HepG2 (cell line): ENCODE measurements around the gene SLC66A3. TPM values are rescaled to one million over a fixed set of nuclear protein-coding genes. Genes with fewer than 3 reads are reported as not detected.

Experiments
- ATAC-seq: fragments of 200-7000 bp; cut with Tn5 transposase; 3 replicates; pipeline ENCODE4 v1.9.1; 2020; ENCODE audit warnings: mild to moderate bottlenecking, moderate library complexity
- BruUV-seq: library from RNA; stranded (reverse); fragments of 400-500 nt; replicated peaks from 2 replicates; lab custom pipeline; 2021; lab: Mats Ljungman, UMichigan
- CTCF ChIA-PET: fragments of 300-600 bp; formaldehyde crosslinking; extraction: SDS; loops from one replicate; lab custom pipeline; 2021; ENCODE audit warnings: low total read pairs, inconsistent platforms, low intra/inter-chr PET ratio; lab: Yijun Ruan, JAX
- POLR2A ChIA-PET: fragments of 350-600 bp; sonication (Branson Sonifier 250); formaldehyde crosslinking; loops from one replicate; lab custom pipeline; 2020; ENCODE audit warnings: antibody characterized with exemption, inconsistent platforms; lab: Yijun Ruan, JAX
- DNase-seq: peaks from one replicate; pipeline ENCODE4 v3.0.0-alpha.2; 2015; ENCODE audit warnings: low spot score
- FAIRE-seq: peaks from 3 replicates; lab custom pipeline; 2011; peaks lifted over from hg19 to GRCh38; lab: Jason Lieb, UNC
- H2AFZ ChIP-seq: one replicate; pipeline ENCODE4 v1.6.1; 2011; ENCODE audit warnings: low read length, inconsistent platforms
- H3K27ac ChIP-seq: fragments of 300-600 bp; 3 replicates; pipeline ENCODE4 v1.8.0; 2011; ENCODE audit warnings: mixed run types, mild to moderate bottlenecking, mixed read lengths, low read length, inconsistent platforms; ENCODE audit not compliant: insufficient read depth; ENCODE audit errors: extremely low read length
- H3K27me3 ChIP-seq, 2 experiments: fragments of 200-600 bp in 1 of 2; 2 replicates in 1 of 2; 3 replicates in 1 of 2; pipeline versions ENCODE4 v1.6.0 to v1.8.0; 2011; ENCODE audit warnings: low read length in 2 of 2, mild to moderate bottlenecking in 2 of 2, moderate library complexity in 2 of 2, inconsistent platforms in 1 of 2; ENCODE audit not compliant: insufficient read depth in 2 of 2, control insufficient read depth in 1 of 2
- H3K36me3 ChIP-seq, 2 experiments: fragments of 200-600 bp in 1 of 2; replicated peaks in 1 of 2; 2 replicates in 1 of 2; 3 replicates in 1 of 2; pipeline versions ENCODE4 v1.5.1 to v1.8.0; 2011; ENCODE audit warnings: low read length in 2 of 2, inconsistent platforms in 1 of 2; ENCODE audit not compliant: insufficient read depth in 2 of 2, control insufficient read depth in 1 of 2
- H3K4me1 ChIP-seq: 2 replicates; pipeline ENCODE4 v1.5.1; 2012; ENCODE audit warnings: low read length, inconsistent platforms; ENCODE audit not compliant: insufficient read depth
- H3K4me2 ChIP-seq: 2 replicates; pipeline ENCODE4 v1.6.0; 2011; ENCODE audit warnings: low read depth, low read length, inconsistent platforms
- H3K4me3 ChIP-seq, 3 experiments: fragments of 200-600 bp in 1 of 3; sonication (generic), shearing (Covaris generic) in 1 of 3; replicated peaks in 1 of 3; 2 replicates each; pipeline ENCODE4 v1.5.1; 2011 to 2016; ENCODE audit warnings: low read length in 3 of 3, inconsistent platforms in 2 of 3, low read depth in 2 of 3, mild to moderate bottlenecking in 2 of 3, control low read depth in 1 of 3, mixed read lengths in 1 of 3; ENCODE audit not compliant: insufficient read depth in 1 of 3
- H3K79me2 ChIP-seq: one replicate; pipeline ENCODE4 v1.6.1; 2011; ENCODE audit warnings: low read length, inconsistent platforms; ENCODE audit not compliant: insufficient read depth
- H3K9ac ChIP-seq: 2 replicates; pipeline ENCODE4 v1.6.0; 2011; ENCODE audit warnings: mild to moderate bottlenecking, low read depth, low read length, inconsistent platforms; ENCODE audit not compliant: insufficient read depth
- H3K9me3 ChIP-seq: 2 replicates; pipeline ENCODE4 v1.5.1; 2012; ENCODE audit warnings: mild to moderate bottlenecking, low read length
- H4K20me1 ChIP-seq: 2 replicates; pipeline ENCODE4 v1.6.0; 2011; ENCODE audit warnings: inconsistent platforms, mild to moderate bottlenecking, low read length, moderate library complexity; ENCODE audit not compliant: insufficient read depth
- FOSL1 ChIP-seq: sonication (generic); formaldehyde crosslinking; IDR thresholded peaks from 2 replicates; pipeline ENCODE4 v1.9.0; 2021; ENCODE audit warnings: missing genetic modification reagents, borderline replicate concordance
- HDAC2 ChIP-seq: sonication (generic); formaldehyde crosslinking; IDR thresholded peaks from 2 replicates; pipeline ENCODE4 v1.4.0; 2020; ENCODE audit warnings: missing genetic modification reagents
- KDM3A ChIP-seq: IDR thresholded peaks from 2 replicates; pipeline ENCODE4 v1.6.1; 2018; ENCODE audit warnings: low read depth, missing compliant biosample characterization
- RBM22 ChIP-seq: fragments of 200-400 bp; formaldehyde crosslinking; optimal IDR thresholded peaks from 2 replicates; pipeline ENCODE3; 2017; ENCODE audit warnings: mild to moderate bottlenecking, low read length, moderate library complexity
- ZNF317 ChIP-seq: sonication (generic); formaldehyde crosslinking; IDR thresholded peaks from 2 replicates; pipeline ENCODE4 v1.5.0; 2020; ENCODE audit warnings: mild to moderate bottlenecking, missing genetic modification reagents
- ZNF670 ChIP-seq: sonication (generic); formaldehyde crosslinking; IDR thresholded peaks from 2 replicates; pipeline ENCODE4 v1.8.0; 2022; ENCODE audit warnings: mild to moderate bottlenecking, missing genetic modification reagents, borderline replicate concordance
- ZNF747 ChIP-seq: sonication (generic); formaldehyde crosslinking; IDR thresholded peaks from 2 replicates; pipeline ENCODE4 v1.8.1; 2023; ENCODE audit warnings: missing genetic modification reagents, mild to moderate bottlenecking, borderline replicate concordance
- WGBS: methylation state at CpG from one replicate; pipeline ENCODE4 v1.1.6; 2017; ENCODE audit warnings: low lambda C conversion rate; 5-methylcytosine and 5-hydroxymethylcytosine counted together
- in situ Hi-C: cut with HindIII; loops from 2 replicates; pipeline ENCODE4 v1.10.0; 2017; ENCODE audit warnings: low pct_unique_long_range_greater_than_20kb; ENCODE audit not compliant: extremely low pct_ligation_motif_present
- intact Hi-C: fragments of 100-400 bp; cut with micrococcal nuclease; formaldehyde crosslinking; loops from one replicate; pipeline ENCODE4 v1.10.0; 2022; ENCODE audit not compliant: unreplicated experiment
- polyA plus RNA-seq, 8 experiments: library from polyadenylated mRNA; depleted of rRNA in 3 of 8; stranded (reverse) in 7 of 8; unstranded in 1 of 8; fragments of >200 nt; fragmentation: Illumina TruSeq in 4 of 8; extraction: Trizol in 4 of 8; gene quantifications; 2 replicates each; pipeline versions ENCODE4 v1.2.1 to v1.2.3, GENCODE V29; 2011 to 2016; ENCODE audit warnings: low read depth in 4 of 8, missing spikeins in 1 of 8, mixed read lengths in 1 of 8; ENCODE audit not compliant: insufficient read depth in 1 of 8
- total RNA-seq, 5 experiments: library from RNA; depleted of rRNA; stranded (reverse); fragments of >200 nt; fragmentation: Illumina TruSeq; extraction: Trizol; gene quantifications; 2 replicates each; pipeline ENCODE4 v1.2.3, GENCODE V29; 2016; ENCODE audit warnings: low read depth in 1 of 5
- TF ChIP-seq, protein P1 (sequence below): sonication (generic); formaldehyde crosslinking; IDR thresholded peaks from 2 replicates; pipeline ENCODE4 v1.8.0; 2022; ENCODE audit warnings: mild to moderate bottlenecking, missing genetic modification reagents, moderate library complexity

Gene SLC66A3
- total and polyA plus RNA-seq, 2 of the 13 experiments (the other 11 are each of a cell fraction or from before 2014, with no cell fraction given) = 2.2 to 3.7 TPM

DNA sequence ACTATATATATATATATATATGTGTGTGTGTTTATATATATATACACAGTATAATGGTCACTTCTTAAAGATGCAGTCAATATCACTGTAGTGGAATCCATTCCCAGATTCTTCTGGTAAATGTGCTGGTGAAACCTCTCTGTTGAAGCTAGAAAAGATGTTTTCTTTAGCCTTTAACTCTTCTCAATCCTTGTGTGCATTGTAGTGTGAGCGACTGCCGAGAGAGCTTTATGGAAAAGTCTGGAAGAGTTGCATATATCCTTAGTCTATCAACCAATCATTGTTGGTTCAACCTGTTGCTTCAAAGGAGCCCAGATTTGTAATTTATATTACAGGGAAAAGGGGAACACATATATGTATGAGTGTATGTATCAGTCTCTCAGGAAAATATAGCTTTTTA, 27.7 kb downstream of the SLC66A3 start:
- DNase-seq (no peak), FAIRE-seq (no peak), ATAC-seq (no peak)
- intact Hi-C loops = no loop called here
- TF ChIP-seq KDM3A (CRISPR knock-in tag) (no peak), ZNF747 (CRISPR knock-in tag) (no peak), RBM22 (peak; percentile 95)
- POLR2A ChIA-PET = no interaction called here
- Histone ChIP-seq H3K79me2 (no peaks in the 10 kb centered on the region), H3K4me3 (no peak overlapping the region), H3K4me2 (no peak overlapping the region), H3K9me3 (no peaks in the 10 kb centered on the region), H3K4me1 (0 out of 2 replicates have a peak, but pooled peaks cover 13% of the 10 kb centered on the region), H2AFZ (no peak overlapping the region), H3K27me3 (no peaks in the 10 kb centered on the region), H3K36me3 (peaks cover 9 to 50% of the 10 kb centered on the region in 2 experiments), H3K27ac (no peak overlapping the region), H4K20me1 (no peaks in the 10 kb centered on the region), H3K9ac (no peak overlapping the region)
- 98% methylated on average over 2 of the region's 2 CpGs for WGBS
- CTCF ChIA-PET = no interaction called here
- no TSS peak for BruUV-seq
- in situ Hi-C loops = no loop called here

GRCh38 chr2:11186145-11186544, 30.9 kb downstream of the SLC66A3 start:
- no peaks in the 10 kb centered on the region for H3K27me3 ChIP-seq
- H3K9me3 ChIP-seq = no peaks in the 10 kb centered on the region
- H3K9ac ChIP-seq = no peak overlapping the region
- intact Hi-C loops = no loop called here
- CTCF ChIA-PET = no interaction called here
- no peaks in the 10 kb centered on the region for H3K79me2 ChIP-seq
- POLR2A ChIA-PET = no interaction called here
- no peak overlapping the region for H3K4me3 ChIP-seq
- H3K4me2 ChIP-seq = no peak overlapping the region
- H2AFZ ChIP-seq = no peak overlapping the region
- ATAC-seq (peak; percentile 20; the same call in 2 of the 3 replicates), FAIRE-seq (no peak), DNase-seq (no peak)
- TF ChIP-seq RBM22 (peak; percentile 93), FOSL1 (no peak), ZNF317 (CRISPR knock-in tag) (no peak), HDAC2 (CRISPR knock-in tag) (no peak), ZNF670 (CRISPR knock-in tag) (no peak)
- TF ChIP-seq, protein P1, sequence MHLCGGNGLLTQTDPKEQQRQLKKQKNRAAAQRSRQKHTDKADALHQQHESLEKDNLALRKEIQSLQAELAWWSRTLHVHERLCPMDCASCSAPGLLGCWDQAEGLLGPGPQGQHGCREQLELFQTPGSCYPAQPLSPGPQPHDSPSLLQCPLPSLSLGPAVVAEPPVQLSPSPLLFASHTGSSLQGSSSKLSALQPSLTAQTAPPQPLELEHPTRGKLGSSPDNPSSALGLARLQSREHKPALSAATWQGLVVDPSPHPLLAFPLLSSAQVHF (CRISPR knock-in tag) = no peak
- no peak overlapping the region for H3K27ac ChIP-seq
- in situ Hi-C loops = no loop called here
- peaks cover 13 to 62% of the 10 kb centered on the region in 2 experiments for H3K36me3 ChIP-seq
- H3K4me1 ChIP-seq = no peaks in the 10 kb centered on the region
- WGBS = 85% methylated on average over 6 of the region's 6 CpGs
- BruUV-seq = no TSS peak
- H4K20me1 ChIP-seq = no peaks in the 10 kb centered on the region
